Activated T-helper 9 cell treated with anti-CD3 and anti-CD28 coated beads, Interleukin-2, amount 50 U/mL, for 16 hours (primary cell): ENCODE results near the gene OSBP.

Experiments
- DNase-seq: peaks from one replicate; pipeline ENCODE4 v3.0.0-alpha.2; 2020; ENCODE audit warnings: low read depth

OSBP gene

DNA sequence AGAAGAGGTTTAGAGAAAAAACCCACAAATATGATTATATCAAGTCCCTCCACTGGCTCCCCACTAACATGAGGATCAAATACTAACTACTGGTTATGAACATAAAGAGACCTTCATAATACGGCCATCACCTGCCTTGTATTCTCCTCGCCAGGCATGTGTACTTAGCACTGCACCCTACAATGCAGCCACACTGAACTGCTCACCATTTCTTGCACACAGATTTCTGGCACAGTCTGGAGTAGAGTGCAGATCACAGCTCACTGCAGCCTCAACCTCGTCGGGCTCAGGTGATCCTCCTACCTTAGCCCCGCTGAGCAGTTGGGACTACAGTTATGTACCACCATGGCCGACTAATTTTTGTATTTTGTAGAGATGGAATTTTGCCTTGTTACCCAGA, 13.1 kb downstream of the OSBP start:
- DNase-seq: no peak

DNA sequence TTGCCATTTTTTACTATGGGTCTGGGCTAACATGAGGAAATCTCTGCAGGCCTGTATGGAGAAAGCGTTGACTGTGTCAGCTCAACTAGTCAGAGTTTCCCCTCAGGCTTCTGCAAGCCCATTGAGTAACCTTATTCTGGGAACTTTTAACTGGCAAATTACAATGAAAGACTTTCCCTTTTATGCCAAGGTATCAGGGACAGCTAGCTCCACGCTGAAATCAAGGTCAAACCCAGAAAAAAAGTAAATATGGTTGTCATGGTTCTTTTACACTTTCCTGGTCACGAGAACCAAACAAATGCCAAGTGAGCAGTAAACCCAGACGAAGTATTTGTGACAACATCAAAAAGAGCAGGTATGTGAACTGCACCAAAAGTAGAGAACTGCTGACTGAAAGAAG, 13.8 kb downstream of the OSBP start:
- DNase-seq: no peak

DNA sequence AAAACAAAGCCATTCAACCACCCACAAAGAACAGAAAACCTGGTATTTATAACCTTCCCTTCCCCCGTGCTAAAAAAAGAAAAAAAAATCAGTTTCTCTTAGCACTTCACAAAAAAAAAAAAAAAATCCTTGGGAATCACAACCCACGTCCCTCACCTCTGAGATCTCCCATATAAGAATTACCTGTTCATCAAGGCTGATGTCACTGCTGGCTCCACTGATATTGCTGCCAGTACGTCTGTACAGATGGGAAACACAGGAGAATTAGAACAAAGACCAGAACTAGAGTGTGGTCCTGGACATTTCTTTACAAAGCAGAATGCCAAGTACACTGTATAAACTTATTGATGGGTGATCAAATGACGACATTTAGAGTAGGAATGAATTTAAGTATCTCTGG, 14.9 kb downstream of the OSBP start:
- DNase-seq: no peak

DNA sequence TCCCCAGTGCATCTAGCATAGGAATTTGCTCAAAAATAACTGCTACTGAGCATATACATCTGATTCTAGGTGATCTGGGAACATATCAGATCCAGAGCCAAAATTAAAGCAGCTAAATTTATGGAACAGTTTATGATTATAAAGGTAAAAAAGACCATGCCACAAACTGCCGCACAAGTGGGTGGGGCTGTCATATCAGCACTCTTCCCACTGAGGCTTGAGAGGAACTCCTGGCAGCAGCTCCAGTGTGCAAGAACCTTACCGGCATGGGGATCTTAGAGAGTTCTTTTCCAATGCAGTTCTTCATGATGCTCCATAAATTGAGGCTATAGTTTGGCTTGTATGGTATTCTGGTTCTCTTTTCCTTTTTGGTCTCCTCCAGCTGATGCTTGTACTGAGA, 15.3 kb downstream of the OSBP start:
- DNase-seq: no peak

DNA sequence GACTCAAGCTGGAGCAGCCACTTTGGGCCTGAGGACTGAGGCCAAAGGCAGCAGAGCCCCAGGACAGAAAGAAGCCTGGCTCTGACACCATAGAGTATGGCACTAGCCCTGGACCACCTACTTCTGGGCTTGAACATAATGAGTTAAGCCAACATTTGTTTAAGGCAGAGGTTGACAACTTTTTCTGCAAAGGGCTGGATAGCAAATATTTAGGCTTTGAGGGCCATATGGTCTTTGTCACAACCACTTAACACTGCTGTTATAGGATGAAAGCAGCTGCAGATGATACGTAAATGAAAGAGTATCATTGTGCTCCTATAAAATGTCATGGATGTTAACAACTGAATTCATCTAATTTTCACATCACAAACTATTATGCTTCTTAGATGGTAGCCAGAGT, 16.6 kb downstream of the OSBP start:
- no peak for DNase-seq

DNA sequence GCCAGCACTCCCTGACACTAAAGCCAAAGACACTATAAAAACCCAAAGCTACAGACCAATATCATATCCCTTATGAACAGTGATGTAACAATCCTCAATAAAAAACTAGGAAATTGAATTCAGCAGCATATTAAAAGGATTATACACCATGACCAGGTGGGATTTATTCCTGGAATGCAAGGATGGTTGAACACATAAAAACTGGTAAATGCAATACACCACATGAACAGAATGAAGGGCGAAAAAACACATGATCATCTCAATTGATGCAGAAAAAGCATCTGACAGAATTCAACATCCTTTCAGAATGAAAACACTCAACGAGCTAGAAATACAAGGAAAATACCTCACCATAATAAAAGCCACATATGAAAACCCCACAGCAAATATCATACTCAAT, 31.3 kb downstream of the OSBP start:
- no peak for DNase-seq

DNA sequence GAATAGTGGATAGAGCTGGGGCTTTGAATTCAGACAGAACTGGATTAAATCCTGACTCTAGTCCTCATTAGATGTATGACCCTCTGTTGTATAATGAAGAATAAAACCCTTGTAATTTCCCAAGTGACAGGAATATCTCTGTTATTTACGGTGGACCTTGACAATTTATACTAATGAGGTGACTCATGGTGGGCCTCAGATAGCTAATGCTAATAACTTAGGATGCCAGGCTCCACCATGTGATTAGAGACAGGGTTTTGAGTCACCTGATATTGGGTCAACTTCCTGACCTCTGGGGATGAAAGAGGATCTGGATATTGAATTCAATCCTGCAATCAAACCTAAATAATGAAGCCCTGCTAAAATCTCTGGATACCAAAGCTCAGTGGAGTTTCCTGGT, 33.6 kb downstream of the OSBP start:
- no peak for DNase-seq

DNA sequence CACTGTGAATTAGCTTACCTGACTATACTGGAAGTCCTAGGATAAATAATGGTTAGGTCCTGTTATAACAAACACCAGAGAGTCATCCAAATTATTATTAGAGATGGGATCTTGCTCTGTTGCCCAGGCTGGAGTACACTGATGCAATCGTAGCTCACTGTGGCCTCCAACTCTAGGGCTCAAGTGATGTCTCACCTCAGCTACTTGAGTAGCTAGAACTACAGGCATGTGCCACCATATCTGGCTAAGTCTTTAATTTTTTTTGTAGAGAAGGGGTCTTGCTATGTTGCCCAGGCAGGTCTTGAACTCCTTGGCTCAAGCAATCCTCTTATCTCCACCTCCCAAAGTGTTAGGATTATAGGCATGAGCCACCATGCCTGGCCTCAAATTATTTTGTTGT, 37.2 kb downstream of the OSBP start:
- no peak for DNase-seq

DNA sequence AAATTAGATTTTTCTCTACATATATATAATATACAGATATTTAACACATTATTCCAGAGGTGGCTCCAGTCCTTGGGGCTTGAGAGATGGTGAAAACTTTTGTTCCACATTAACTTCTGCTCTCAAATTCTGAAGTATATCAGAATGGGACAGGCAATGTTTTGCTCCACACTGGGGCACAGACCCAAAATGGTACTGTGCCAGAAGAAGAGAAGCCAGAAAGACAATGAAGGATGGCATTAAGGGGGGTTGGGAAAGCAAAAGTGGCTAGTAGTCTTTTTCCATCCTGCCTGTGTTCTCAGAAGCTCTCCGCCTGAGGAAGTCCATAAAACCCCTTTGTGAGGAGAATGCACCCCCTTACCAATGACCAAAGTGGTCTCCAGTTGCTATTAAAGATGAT, 40.1 kb downstream of the OSBP start:
- DNase-seq: no peak

DNA sequence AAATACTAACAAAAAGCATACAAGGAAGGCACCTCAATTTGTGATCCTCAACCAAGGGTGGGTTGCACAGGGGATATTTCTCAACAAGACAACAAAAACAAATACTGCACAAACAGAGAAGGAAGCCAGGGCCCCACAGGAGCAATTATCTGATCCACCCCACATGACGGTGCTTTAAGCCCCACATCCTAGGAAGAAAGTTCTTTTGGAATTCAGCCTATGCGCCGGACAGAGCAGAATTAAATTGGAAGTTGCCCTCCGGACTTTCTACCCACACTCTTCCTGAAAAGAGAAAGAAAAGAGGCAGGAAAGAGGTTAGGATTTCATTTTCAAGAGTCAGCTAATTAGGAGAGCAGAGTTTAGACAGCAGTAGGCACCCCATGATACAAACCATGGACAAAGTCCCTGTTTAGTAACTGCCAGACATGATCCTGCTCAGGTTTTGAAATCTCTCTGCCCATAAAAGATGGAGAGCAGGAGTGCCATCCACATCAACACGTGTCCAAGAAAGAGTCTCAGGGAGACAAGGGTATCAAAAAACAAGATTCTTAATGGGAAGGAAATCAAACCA, 40.6 kb downstream of the OSBP start:
- DNase-seq: no peak

DNA sequence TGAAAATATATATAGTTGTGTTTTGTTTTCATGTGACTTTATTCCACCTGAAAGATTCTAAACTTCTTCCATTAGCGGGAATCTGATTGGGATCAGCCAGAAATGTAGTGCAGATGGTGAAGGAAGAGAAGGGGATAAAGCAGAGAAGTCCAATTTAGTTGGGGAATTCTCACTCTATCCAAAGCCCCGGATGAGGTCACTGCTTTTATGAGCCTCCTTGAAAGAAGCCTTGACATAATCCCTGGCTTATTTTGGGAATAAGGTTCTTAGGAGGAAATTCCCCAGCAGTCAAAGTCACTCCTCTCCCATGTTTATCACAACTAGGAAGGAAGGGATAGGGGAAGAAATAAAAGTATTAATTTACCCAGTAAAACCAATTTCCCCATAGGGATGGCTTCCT, 41.1 kb downstream of the OSBP start:
- no peak for DNase-seq

DNA sequence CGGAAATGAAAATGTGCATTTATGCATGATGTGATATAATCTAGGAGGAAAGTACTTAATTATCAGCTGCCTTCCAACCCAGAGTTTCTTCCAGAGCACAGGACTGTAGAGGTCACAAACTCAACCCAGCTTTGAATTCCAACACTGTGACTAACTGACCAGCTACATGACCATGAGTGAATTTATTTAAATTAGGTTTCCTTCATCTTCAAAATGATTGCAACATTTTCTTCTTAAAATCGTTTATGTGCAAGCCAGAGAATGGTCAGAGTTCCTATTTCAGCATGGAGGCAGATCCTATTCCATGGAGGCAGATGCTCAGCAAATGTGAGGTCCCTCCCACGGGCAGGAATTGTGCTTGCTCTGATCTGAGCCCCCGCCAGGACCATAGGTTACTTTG, 42.4 kb downstream of the OSBP start:
- DNase-seq: no peak

DNA sequence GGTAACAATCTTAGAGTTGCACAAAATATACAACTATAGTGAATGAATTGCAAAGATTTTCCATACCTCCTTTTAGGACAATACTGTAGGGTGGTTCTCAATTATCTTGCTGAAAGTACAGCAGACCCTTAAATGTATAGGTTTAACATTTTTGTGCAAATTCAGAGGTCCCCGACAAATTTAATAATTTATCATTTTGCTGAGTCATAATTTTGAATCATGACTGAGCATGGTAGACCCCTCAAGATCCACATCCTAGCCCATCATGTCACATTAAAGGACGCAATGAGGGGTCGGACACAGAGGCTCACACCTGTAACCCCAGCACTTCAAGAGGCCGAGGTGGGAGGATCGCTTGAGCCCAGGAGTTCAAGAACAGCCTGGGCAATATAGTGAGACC, 43.5 kb downstream of the OSBP start:
- no peak for DNase-seq

DNA sequence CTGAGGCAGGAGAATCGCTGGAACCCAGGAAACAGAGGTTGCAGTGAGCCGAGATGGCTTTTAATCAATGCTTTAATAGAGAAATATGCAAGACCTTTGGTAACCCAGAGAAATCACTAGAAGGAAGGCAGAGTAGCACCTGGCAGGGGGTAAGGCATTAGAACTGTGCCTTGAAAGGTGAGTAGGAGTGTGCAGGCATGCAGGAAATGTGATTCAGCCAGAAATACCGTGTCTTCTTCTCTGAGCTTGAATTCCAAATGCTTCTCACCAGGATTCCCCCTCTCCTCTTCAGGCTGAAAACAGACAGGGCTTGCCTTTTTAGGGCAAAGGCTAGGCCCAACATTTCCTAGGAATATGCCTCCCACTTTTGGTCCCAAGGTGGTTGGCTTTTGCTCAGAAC, 53.3 kb downstream of the OSBP start:
- no peak for DNase-seq

DNA sequence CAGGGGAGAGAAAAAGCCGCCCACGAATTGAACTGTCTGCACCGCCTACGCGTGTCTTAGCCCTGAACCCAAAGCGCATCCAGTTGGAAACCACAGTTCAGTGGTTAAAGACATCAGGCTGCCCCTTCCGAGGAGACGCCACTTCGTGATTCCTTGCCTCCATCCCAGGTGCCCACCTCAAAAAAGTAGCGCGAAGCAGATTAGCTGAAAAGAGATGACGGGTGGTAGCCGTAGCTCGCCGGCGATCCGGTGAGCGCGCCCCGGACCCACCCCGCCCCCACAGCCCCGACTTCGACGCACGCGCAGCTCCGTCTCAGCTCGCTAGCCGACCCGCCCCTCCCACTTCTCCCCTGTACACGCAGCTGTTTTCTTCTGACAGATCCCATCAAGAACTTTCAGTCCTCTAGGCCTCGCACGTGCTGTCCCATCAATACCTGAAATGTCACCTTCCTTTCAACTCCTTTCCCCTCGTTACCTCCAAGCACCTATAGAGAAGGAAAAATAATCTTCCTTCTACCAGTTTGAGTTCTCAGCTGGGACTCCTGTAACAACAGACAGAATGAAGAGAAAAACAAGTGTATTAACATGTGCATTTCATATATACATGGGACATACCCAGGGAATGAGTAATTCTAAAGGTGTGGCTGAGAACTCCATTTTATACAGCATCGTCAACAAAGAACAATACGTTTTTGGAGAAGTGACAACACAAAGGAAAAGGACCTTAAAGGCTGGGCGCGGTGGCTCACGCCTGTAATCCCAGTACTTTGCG, 54.7 kb downstream of the OSBP start:
- peak; percentile 74 for DNase-seq

DNA sequence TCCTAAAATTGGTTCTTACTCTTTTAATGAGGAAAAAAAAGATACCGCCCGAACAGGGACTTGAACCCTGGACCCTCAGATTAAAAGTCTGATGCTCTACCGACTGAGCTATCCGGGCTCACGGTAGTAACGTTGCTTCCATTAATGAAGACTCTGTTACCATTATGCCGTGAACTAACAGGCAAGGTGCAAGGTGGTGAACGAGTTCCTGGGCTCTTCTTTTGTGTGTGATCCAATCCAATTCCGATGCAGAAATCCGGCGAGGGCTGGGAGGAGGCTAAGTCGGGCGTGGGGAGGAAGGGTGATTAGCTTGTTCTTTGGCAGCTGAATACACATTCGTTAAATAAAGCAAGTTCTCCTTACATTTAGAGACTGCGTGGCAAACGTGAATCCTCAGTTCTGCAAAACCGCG, 55.3 kb downstream of the OSBP start:
- peak; percentile 41 for DNase-seq

DNA sequence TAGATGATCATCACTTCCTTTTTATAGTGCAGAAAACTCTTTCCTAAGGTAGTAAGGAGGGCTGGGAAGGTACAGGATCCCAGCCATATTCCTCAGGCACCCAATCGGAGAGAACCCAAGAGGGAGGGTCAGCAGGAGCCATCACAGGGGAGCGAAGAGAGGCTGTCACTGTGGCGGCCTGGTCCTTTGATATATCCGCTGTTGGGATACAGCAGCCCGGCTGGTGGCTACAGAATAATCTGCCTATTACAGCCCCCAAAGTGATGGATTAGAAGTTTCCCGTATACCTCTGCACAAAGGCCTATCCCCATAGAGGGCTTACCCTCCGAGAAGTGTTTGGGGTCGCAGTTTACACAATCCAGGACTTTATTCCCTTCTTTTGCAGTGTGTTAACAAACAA, 55.7 kb downstream of the OSBP start:
- no peak for DNase-seq

DNA sequence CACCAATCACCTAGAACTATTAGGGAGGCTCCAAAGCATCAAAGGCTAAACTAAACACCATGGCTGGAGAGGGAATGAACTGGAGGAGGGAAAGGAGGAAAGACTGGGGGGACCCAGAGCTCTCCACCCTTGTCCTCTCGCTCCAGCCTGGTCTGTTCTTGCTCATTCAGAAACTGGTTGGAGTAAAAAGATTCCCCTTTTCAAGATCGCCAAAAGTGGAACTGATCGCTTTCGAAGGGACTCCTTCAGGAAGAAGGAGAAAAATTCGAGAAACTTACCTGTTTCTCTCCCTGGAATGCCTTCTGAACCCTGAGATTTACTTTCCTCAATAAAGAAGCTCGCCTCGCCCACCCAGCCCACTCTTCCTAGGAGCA, 57.3 kb downstream of the OSBP start:
- DNase-seq: no peak

DNA sequence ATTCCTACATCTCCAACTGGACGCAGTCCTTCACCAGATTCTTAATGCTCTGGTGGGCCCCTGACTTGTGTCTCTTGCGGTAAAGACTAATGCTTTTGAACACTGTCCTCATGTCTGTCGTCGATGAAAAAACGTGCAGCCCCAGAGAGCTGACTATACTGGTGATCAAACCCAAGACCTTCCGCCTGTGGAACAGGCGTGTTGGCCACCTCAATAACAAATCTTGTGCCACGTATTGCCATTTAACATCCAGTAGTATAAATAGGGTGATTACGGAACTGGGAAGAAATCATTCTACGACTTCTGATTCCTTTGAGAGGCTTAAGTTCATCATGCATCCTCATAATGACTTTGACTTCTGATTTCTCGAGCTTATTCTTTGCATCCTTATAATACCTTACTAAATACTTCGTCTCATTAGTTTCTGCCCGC, 58.6 kb downstream of the OSBP start:
- DNase-seq: no peak

DNA sequence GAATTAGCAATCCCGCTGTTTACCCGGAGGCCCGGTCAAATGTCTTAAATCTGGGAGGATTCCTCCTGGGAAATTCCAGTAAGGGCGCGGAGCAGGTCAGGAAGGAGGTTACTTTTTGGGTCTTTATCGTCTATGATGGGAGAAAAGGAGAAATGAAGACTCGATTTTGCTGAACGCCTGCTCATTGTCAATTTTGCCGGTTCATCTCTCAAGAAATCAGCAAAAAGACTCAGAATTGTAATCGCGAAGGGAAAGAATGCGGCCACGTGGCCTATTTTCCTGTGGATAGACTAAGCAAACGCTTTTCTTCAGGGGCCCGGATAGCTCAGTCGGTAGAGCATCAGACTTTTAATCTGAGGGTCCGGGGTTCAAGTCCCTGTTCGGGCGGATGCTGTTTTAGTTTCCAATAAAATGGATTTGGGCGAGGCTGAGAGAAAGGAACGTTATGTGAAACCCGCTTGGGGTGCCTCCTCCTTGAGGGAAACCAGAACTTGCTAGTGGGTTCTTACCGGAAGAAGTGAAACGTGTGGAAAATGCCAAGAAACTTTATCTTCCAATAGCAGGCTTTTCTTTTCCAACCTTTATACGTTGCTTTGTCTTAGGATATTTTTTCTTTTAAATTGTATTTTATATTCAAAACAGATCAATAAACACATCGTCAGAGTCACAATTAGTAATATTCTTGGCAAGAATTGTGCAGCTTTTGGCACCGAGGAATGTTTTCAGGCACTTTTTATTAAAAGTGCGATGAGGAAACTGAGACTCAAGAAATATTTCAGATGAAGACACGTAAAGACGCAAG, 59.3 kb downstream of the OSBP start:
- DNase-seq: peak; percentile 40

DNA sequence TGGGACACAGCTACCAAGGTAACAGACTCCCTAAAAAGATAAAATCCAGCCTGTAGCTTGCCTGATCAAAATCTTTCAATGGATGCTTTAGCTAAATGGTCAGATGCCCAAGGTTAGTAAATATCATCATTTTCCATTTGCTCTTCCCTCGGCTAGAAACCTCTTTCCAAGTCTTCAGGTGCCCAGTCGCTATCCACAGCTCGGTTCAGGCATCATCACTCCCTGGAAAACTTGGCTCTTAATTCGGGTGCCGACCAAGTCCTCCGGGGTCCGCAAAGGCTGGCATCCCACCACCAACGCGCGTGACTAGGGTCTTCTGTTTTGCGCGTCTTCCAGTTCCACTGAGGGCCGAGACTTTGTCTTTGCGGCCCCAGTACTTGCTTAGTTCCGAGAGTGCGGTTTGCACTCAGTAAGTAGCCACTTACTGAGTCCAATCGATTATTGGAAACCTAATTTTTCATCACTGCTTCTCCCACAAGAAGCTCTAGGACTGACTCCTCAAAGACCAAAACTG, 59.9 kb downstream of the OSBP start:
- DNase-seq: no peak

DNA sequence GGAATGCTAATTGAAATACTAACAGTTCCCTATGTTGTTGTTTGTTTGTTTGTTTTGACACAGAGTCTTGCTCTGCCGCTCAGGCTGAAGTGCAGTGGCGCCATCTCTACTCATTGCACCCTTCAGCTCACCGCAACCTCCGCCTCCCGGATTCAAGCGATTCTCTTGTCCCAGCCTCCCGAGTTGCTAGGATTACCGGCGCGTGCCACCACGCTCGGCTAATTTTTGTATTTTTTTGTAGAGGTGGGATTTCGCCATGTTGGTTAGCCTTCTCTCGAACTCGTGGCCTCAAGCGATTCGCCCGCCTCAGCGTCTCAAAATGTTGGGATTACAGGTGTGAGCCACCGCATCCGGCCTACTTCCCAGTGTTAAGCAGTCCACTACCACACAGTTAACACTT, 62.3 kb downstream of the OSBP start:
- no peak for DNase-seq

DNA sequence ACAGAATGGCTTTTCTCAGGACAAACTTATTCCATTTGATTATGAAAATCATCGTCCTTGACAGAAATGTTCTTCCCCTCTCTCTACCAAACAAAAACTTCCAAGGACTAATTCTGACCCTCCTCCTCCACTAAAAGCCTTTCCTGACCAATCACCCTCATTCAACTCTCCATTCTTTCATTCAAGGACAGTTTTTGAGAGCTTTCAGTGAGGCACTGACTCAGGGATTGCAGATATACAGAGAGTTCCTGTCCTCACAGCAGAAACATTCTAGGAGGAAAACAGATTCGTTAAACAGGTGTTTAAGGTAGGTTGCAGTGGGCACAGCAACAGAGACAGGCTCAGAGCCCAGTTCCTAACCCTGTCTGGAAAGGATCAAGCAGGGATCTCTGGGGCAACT, 62.7 kb downstream of the OSBP start:
- no peak for DNase-seq
